ENCODE data around the gene C2orf76.

GRCh38 chr2:119365436-119365835 is 1.2 kb downstream of the C2orf76 start:
- TF ChIP-seq EZH2 (IDR thresholded peaks at IDR 0.05; ENCODE audit: insufficient read depth, poor library complexity, severe bottlenecking) (no peak), EZH2phosphoT487 (IDR thresholded peaks at IDR 0.05; ENCODE audit: insufficient read depth, low read depth) (no peak)
